GM19239 (cell line): ENCODE measurements around the gene MCRIP2.

Experiments
- DNase-seq: peaks from one replicate; pipeline ENCODE4 v3.0.0; 2011; ENCODE audit warnings: low spot score; ENCODE audit not compliant: insufficient read length
- FAIRE-seq: peaks from 2 replicates; lab custom pipeline; 2011; peaks lifted over from hg19 to GRCh38; lab: Jason Lieb, UNC

The MCRIP2 gene

GRCh38 chr16:692356-693108, 50.9 kb downstream of the MCRIP2 start:
- FAIRE-seq (no peak), DNase-seq (no peak)

GRCh38 chr16:693364-693763, 51.7 kb downstream of the MCRIP2 start:
- FAIRE-seq: no peak
- DNase-seq: no peak

DNA sequence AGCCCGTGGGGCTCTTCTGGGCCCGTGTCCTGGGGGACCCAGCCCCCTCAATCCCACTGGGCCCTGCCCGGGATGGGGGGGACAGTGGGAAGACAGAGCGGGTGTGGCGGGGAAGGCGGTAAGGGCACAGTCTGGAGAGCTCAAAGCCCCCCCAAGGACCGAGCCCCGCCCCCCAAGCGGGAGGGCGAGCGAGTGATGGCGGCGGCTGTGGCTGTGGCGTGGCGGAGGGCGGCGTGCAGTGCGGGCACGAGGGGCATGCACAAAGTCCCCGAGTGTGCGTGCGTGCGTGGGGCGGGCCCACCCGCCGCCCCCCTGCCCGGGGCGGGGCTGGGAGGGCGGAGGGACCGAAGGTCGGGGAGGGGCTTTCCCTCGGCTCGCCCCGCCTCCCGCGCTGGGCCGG, 52.1 kb downstream of the MCRIP2 start:
- DNase-seq: no peak
- FAIRE-seq: no peak

DNA sequence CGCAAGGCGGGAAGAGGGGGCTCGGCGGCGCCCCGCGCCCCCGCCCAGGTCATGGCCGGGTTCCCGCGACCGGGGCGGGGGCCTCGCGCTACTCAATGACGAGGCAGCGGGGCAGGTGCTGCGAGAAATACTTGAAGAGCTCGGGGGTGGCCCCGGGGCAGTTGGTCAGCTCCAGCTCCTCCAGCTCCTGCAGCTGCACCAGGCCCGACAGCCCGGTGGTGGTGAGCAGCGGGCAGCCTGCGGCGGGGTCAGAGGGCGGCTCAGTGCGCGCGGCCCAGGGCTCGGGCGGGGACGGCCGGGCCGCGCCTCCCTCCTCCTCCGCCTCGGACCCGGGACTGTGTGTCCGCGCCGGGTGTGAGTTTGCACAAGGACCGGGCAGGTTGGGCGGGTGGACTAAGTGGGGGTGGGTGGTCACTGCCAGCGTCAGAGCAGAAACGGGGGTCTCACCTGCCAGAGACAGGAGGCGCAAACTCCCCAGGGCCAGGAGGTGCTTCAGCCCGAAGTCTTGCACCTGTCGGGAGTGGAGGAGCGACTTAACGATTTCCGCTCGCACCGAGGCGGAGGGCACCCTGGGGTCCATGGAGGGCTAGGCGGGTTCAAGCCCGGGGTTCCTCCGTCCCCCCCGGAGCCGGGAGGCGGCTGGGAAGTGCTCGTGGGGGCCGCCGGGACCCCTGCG, 52.7 kb downstream of the MCRIP2 start:
- no peak for DNase-seq
- no peak for FAIRE-seq

GRCh38 chr16:694863-695354, 53.3 kb downstream of the MCRIP2 start:
- no peak for DNase-seq
- no peak for FAIRE-seq

DNA sequence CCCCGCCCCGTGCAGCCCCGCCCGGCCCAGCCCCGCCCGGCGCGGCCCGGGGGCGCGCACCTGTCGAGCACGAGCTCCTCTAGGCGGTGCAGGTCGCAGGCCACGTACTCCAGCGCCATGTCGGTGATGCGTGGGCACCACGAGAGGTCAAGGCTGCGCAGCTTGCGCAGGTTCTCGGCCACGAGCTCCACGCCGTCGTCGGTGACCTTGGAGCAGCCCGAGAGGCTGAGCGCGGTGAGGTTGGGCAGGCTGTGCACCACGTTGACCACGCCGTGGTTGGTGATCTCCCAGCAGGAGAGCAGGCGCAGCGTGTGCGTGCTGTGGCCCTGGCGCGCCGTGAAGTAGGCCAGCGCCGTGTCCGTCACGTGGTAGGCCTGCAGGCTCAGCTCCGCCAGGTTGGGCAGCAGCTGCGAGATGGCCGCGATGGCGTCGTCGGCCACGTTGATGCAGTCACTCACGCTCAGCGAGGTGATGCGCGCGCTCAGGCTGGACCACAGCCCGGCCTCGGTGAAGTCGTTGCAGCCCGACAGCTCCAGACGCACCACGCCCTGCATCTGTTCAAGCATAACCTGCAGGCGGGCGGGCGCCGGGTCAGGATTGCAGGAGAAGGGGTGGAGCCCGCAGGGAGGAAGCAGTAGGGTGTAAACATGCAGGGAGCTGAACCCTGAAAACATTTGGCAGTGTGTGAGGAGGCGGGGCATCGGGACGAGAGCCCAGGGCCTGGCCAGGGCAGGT, 53.9 kb downstream of the MCRIP2 start:
- no peak for FAIRE-seq
- peak; percentile 83 for DNase-seq
